SJCRH30 (cell line): ENCODE measurements around the gene AZU1. TPM values are rescaled to one million over a fixed set of nuclear protein-coding genes. Genes with fewer than 3 reads are reported as not detected.
"Not testable (repeated sequence)": the region's sequence is repeated elsewhere in the genome, so short reads cannot be mapped to it uniquely, and the experiment has no call there.

Source experiments
- DNase-seq, 2 experiments: peaks; one replicate each; pipeline ENCODE4 v3.0.0-alpha.2; 2015 to 2020
- H3K27ac ChIP-seq: fragments of 250-450 bp; sonication (Bioruptor Pico); 2 replicates; pipeline ENCODE4 v1.5.1; 2020; ENCODE audit warnings: mild to moderate bottlenecking, moderate library complexity
- H3K27me3 ChIP-seq: fragments of 250-450 bp; sonication (Bioruptor Pico); 2 replicates; pipeline ENCODE4 v1.5.1; 2020; ENCODE audit warnings: mild to moderate bottlenecking, moderate library complexity
- H3K36me3 ChIP-seq: fragments of 250-450 bp; sonication (Bioruptor Pico); 2 replicates; pipeline ENCODE4 v1.5.1; 2020; ENCODE audit warnings: mild to moderate bottlenecking, moderate library complexity
- H3K4me1 ChIP-seq: fragments of 250-450 bp; sonication (Bioruptor Pico); 2 replicates; pipeline ENCODE4 v1.5.1; 2020; ENCODE audit warnings: mild to moderate bottlenecking, moderate library complexity
- H3K4me3 ChIP-seq: fragments of 250-450 bp; sonication (Bioruptor Pico); 2 replicates; pipeline ENCODE4 v1.5.1; 2020; ENCODE audit warnings: mild to moderate bottlenecking, moderate library complexity
- H3K9me3 ChIP-seq: fragments of 250-450 bp; sonication (Bioruptor Pico); replicated peaks from 2 replicates; pipeline ENCODE4 v1.5.1; 2020; ENCODE audit warnings: mild to moderate bottlenecking, moderate library complexity
- total RNA-seq: library from RNA; depleted of rRNA; stranded (reverse); fragments of >200 nt; shearing (Covaris generic); gene quantifications from 2 replicates; pipeline ENCODE4 v1.2.3, GENCODE V29; 2014

Gene AZU1
- total RNA-seq, 1 experiment from 2014 or later = not detected

DNA sequence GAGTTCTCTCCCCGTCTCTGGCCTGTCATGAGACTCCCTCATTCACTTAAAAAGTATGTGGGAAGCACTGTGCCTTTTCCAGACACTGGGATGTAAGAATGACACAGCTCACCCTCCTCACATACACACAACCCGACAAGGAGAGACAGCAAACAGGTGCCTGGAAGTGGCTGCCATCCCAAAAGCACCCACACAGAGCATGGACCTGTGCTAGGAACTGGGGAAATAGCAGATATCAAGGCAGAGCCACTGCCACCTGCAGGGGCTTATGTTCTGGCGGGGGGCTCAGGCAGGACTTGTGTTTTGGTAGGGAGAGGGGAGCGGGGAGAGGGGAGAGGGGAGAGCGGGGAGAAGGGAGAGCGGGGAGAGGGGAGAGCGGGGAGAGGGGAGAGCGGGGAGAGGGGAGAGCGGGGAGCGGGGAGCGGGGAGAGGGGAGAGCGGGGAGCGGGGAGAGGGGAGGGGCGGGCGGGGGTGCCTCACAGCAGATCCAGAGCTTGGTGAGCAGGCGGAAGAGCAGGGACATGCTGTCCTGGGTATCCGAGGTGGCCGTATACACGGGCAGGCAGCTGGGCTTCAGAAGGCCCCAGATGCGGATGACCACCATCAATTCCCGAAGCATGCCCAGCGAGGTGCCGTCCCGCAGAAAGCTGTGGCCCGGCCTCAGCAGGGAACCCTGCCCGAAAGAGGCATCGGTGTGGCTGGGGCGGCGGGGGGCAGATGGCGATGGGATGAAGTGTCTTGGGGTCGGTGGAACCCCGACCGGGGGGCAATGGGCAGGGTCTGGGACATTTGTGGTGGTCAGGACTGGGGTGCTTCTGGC, 44.0 kb downstream of the AZU1 start:
- no peak overlapping the region for H3K27ac ChIP-seq
- DNase-seq = no peak
- H3K36me3 ChIP-seq = peaks cover 11% of the 10 kb centered on the region; the same call in 1 of the 2 replicates
- no peak overlapping the region for H3K4me3 ChIP-seq
- no peaks in the 10 kb centered on the region for H3K27me3 ChIP-seq
- no peaks in the 10 kb centered on the region for H3K4me1 ChIP-seq
- H3K9me3 ChIP-seq = no peaks in the 10 kb centered on the region

DNA sequence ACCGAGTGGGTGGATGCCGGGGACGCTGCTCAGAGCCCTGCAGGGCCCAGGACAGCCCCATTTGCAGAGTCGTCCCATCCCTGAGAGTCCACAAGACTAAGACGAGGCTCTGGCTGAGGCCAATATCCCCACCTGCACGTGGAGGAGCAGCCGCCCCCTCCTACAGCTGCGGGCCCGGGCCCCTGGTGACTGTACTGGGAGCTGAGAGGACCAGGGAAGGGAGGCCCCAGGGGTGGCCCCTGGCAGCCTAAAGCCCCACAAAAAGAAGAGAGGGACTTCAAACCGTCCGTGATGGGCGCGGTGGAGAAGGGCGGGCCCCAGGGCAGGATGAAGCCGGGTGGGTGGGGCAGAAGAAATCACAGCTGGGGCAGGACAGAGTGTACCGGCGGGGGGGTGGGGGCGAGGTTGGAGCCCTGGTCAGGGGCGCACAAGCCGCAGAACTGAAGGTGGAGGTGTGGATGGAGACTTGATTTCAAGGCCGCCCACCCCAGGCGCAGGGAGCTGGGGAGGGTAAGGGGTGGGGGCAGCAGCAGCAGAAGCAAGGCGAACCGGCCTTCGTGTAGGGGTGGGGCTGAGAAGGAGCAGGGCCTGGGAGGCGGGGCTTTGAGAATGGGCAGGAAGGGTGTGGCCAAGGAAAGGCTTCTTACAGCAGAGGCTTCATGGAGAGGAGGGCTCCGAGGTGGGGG, 44.8 kb downstream of the AZU1 start:
- Histone ChIP-seq H3K27ac (no peak overlapping the region), H3K9me3 (no peaks in the 10 kb centered on the region), H3K36me3 (peaks cover 10% of the 10 kb centered on the region; the same call in 1 of the 2 replicates), H3K4me3 (no peak overlapping the region), H3K27me3 (no peaks in the 10 kb centered on the region), H3K4me1 (no peaks in the 10 kb centered on the region)
- DNase-seq = peak; percentile 47 to 48

DNA sequence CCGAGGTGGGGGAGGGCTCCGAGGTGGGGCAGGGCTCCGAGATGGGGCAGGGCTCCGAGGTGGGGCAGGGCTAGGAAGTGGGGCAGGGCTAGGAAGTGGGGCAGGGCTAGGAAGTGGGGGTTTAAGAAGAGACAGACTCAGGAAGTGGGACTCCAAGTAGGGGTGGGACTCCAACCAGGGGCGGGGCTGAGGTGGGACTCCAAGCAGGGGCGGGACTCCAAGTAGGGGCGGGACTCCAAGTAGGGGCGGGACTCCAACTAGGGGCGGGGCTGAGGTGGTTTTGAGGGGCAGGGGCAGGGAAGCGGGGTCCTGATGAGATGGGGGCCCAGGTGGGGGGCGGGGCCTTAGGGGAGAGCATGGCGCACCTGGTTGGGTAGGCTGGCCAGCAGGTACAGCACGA, 45.4 kb downstream of the AZU1 start:
- DNase-seq = peak; percentile 37 to 45
- H3K27me3 ChIP-seq = no peaks in the 10 kb centered on the region
- peaks cover 7% of the 10 kb centered on the region; the same call in 1 of the 2 replicates for H3K36me3 ChIP-seq
- no peak overlapping the region for H3K4me3 ChIP-seq
- no peak overlapping the region for H3K27ac ChIP-seq
- no peaks in the 10 kb centered on the region for H3K4me1 ChIP-seq
- H3K9me3 ChIP-seq = no peaks in the 10 kb centered on the region

DNA sequence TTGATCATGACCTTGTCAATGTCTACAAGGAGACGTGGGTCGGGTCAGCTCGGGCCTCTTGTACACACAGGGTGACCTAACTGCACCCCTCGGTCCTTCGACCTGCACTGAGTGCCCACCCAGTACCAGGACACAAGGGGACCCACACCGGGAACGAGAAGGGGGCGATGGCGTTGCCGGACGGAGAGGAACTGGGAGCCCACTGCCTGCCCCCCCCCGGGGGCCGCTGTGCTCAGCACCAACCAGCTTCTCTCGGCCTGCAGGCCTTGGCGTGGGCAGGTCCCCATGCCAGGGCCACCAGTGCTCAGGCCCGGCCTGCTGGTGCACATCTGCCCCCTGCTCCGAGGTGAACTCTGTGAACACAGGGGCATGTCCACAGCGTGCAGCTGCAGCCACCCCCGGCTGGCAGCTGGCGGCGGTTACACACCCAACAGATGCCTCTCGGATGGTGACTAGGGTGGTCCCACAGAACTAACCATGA, 46.0 kb downstream of the AZU1 start:
- H3K4me1 ChIP-seq = no peaks in the 10 kb centered on the region
- no peak for DNase-seq
- H3K4me3 ChIP-seq = no peak overlapping the region
- peaks cover 7% of the 10 kb centered on the region; the same call in 1 of the 2 replicates for H3K36me3 ChIP-seq
- H3K27ac ChIP-seq = no peak overlapping the region
- H3K27me3 ChIP-seq = no peaks in the 10 kb centered on the region
- no peaks in the 10 kb centered on the region for H3K9me3 ChIP-seq

DNA sequence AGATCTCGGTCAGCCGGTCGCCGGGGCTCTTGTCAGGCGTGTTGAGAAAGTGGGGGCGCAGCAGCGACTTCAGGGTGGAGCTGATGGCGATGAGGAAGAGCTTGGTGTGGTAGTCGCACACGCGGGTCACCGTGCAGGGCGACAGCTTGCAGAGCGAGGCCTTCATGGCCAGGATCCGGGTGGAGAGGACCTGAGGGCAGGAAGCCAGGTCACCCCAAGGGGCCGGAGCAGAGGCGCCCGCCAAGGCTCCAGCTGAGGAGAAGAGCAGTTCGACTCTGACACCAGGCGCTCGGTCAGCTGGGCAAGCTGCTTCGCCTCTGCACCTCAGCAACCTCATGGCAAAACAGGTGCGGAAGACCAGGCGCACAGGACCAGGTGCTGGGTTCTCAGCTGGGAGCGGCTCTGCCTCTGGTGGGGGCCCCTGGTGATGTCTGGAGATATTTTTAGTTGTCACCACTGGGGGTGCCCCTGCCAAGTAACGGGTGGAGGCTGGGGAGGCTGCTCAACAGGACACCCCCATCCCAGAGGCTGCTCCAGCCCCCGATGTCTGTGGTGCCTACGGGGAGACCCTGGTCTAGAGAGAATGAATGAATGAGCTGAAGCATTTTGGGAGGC, 47.7 kb downstream of the AZU1 start:
- H3K4me3 ChIP-seq = no peak overlapping the region
- H3K4me1 ChIP-seq = no peaks in the 10 kb centered on the region
- H3K27ac ChIP-seq = no peak overlapping the region
- no peaks in the 10 kb centered on the region for H3K27me3 ChIP-seq
- H3K9me3 ChIP-seq = no peaks in the 10 kb centered on the region
- DNase-seq = no peak
- H3K36me3 ChIP-seq = peaks cover 3% of the 10 kb centered on the region; the same call in 1 of the 2 replicates

DNA sequence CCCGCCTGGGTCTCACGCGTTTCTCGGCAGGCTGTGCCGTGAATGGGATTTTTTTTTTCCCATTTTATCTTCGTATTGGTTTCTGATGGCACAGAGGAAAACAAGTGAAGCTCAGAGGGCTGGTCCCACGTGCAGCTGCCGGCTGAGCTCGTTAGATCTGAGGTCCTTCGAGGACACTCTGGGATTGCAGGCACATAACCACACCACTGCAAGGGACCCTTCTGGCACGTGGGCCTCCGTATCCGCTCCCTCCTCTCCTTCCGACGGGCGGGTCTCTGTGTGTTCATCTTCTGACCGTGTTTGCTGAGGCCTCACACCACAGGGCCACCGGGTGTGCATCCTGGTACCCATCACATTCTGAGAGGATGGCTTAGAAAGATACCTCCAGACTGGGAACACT, 48.5 kb downstream of the AZU1 start:
- no peak overlapping the region for H3K4me3 ChIP-seq
- H3K4me1 ChIP-seq = no peaks in the 10 kb centered on the region
- H3K36me3 ChIP-seq = peaks cover 3% of the 10 kb centered on the region; the same call in 1 of the 2 replicates
- peak in 1 of 2 experiments; percentile 30 for DNase-seq
- H3K27me3 ChIP-seq = no peaks in the 10 kb centered on the region
- H3K9me3 ChIP-seq = no peaks in the 10 kb centered on the region
- H3K27ac ChIP-seq = no peak overlapping the region

DNA sequence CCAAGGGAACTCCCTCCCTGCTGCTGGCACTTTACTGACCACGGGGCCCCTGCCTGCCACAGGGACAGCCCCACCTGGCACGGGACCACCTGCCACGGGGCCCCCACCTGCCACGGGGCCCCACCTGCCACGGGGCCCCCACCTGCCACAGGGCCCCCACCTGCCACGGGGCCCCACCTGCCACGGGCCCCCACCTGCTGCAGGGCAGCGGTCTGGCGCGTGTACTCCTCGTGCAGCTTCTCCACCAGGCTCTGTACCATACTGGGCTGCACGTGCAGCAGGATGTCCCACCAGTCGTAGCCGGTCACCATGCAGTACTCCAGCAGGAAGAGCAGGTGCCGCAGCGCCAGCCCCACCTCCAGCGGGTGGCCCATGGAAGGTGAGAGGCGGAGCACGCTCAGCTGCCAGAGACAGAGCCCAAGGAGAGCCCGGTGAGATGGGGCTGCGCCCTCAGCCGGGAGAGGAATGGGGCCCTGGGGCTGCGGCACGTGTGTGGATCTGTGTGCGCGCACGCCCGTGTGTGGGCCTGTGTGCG, 49.2 kb downstream of the AZU1 start:
- Histone ChIP-seq H3K27ac (no peak overlapping the region), H3K4me1 (no peaks in the 10 kb centered on the region), H3K27me3 (no peaks in the 10 kb centered on the region), H3K36me3 (peaks cover 9% of the 10 kb centered on the region), H3K9me3 (no peaks in the 10 kb centered on the region), H3K4me3 (no peak overlapping the region)
- no peak for DNase-seq

DNA sequence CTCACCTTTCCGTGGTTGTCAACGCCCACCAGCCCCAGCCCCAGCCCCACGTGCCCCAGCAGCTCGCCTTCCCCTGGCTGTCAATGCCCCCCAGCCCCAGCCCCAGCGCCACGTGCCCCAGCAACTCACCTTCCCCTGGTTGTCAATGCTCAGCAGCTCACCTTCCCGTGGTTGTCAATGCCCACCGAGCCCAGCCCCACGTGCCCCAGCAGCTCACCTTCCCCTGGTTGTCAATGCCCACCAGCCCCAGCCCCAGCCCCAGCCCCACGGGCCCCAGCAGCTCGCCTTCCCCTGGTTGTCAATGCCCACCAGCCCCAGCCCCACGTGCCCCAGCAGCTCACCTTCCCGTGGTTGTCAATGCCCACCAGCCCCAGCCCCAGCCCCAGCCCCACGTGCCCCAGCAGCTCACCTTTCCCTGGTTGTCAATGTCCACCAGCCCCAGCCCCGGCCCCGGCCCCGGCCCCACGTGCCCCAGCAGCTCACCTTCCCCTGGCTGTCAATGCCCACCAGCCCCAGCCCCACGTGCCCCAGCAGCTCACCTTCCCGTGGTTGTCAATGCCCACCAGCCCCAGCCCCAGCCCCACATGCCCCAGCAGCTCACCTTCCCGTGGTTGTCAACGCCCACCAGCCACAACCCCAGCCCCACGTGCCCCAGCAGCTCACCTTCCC, 50.5 kb downstream of the AZU1 start:
- not testable (repeated sequence) for H3K4me1 ChIP-seq, H3K27ac ChIP-seq, H3K4me3 ChIP-seq, DNase-seq, H3K27me3 ChIP-seq, H3K9me3 ChIP-seq
- peaks cover 14% of the 10 kb centered on the region for H3K36me3 ChIP-seq

DNA sequence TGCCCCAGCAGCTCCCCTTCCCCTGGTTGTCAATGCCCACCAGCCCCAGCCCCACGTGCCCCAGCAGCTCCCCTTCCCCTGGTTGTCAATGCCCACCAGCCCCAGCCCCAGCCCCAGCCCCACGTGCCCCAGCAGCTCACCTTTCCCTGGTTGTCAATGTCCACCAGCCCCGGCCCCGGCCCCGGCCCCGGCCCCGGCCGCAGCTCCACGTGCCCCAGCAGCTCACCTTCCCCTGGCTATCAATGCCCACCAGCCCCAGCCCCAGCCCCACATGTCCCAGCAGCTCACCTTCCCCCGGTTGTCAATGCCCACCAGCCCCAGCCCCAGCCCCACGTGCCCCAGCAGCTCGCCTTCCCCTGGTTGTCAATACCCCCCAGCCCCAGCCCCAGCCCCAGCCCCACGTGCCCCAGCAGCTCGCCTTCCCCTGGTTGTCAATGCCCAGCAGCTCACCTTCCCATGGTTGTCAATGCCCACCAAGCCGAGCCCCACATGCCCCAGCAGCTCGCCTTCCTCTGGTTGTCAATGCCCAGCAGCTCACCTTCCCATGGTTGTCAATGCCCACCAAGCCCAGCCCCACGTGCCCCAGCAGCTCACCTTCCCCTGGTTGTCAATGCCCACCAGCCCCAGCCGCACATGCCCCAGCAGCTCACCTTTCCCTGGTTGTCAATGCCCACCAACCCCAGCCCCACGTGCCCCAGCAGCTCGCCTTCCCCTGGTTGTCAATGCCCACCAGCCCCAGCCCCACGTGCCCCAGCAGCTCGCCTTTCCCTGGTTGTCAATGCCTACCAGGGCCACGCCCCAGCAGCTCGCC, 51.3 kb downstream of the AZU1 start:
- DNase-seq, H3K4me1 ChIP-seq, H3K27me3 ChIP-seq, H3K27ac ChIP-seq, H3K4me3 ChIP-seq, H3K9me3 ChIP-seq: not testable (repeated sequence)
- H3K36me3 ChIP-seq = peaks cover 14% of the 10 kb centered on the region

DNA sequence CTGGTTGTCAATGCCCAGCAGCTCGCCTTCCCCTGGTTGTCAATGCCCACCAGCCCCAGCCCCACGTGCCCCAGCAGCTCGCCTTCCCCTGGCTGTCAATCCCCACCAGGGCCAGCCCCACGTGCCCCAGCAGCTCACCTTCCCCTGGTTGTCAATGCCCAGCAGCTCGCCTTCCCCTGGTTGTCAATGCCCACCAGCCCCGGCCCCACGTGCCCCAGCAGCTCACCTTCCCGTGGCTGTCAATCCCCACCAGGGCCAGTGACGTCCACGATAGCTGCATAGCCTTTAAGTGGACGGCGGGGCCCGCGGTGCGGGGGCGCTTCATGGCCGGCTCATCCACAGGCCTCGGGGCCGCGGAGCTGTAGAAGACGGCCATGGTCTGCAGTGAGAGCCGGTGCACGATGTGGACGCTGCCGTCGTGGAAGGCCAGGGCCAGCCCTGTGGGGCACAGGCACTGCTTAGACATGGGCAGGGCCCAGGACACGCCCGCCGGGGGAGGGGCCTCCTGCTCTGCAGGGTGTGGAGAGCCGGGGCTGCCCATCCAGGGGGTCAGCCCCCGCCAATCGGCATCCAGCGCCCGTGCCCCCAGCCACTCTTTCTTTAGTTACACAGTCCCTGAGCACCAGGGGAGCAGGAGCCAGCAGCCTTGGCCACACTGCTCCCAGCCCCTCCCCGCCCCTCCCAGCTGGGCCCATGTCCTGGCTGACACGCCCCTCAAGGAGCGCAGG, 52.2 kb downstream of the AZU1 start:
- H3K4me1 ChIP-seq = no peaks in the 10 kb centered on the region
- DNase-seq = no peak
- H3K36me3 ChIP-seq = peaks cover 16% of the 10 kb centered on the region
- no peak overlapping the region for H3K4me3 ChIP-seq
- H3K27me3 ChIP-seq = no peaks in the 10 kb centered on the region
- H3K9me3 ChIP-seq = no peaks in the 10 kb centered on the region
- no peak overlapping the region for H3K27ac ChIP-seq
